Measurements from ENCODE around the gene VAMP2.

Gene VAMP2

DNA sequence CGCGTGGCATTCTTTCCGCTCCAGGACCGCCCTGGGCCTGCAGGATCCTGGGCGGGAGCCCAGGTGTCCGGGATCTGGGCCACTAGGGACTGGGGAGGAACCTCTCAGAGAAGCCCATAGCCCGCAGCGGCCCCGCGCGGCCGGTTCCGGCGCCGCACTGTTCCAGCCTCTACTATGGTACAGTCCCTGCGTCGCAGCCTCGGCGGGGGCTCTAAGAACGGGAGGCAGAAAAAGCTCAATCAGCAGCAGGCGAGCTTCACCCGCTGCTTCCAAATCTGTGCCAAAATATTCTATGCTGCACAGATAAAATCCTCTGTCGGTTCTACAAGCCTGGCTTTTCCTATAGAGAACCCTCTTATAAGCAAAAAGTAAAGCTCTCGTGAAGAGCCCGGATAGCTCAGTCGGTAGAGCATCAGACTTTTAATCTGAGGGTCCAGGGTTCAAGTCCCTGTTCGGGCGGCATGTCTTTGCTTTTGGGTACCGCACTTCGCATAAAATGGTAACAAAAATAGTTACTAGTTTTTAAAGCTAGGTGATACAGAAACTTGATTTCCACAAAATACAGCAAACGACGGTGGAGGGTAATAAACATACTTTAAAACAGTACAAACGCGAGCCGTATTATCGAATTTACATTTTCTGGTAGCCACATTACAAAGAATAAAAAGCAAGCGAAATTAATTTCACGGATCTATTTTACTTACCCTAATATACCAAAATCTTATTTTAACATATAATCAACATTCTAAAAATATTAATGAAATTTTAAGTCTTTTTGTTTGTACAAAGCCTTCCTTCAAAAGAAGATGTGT, 43.8 kb downstream of the VAMP2 start:
- ATAC-seq (ENCODE audit: low read depth) (peak; percentile 37), DNase-seq (ENCODE audit: low spot score) (no peak)
- Histone ChIP-seq H3K36me3 (ENCODE audit: low read depth) (no peaks in the 10 kb centered on the region), H3K27me3 (ENCODE audit: insufficient read depth, poor library complexity, severe bottlenecking) (no peaks in the 10 kb centered on the region), H3K9me3 (ENCODE audit: severe bottlenecking) (no peaks in the 10 kb centered on the region), H3K4me3 (ENCODE audit: severe bottlenecking) (peak overlapping the region; percentile 46), H3K27ac (ENCODE audit: poor library complexity, severe bottlenecking) (peak overlapping the region; percentile 91), H3K4me1 (ENCODE audit: insufficient read depth, poor library complexity, severe bottlenecking) (no peaks in the 10 kb centered on the region)
- TF ChIP-seq, protein P1, sequence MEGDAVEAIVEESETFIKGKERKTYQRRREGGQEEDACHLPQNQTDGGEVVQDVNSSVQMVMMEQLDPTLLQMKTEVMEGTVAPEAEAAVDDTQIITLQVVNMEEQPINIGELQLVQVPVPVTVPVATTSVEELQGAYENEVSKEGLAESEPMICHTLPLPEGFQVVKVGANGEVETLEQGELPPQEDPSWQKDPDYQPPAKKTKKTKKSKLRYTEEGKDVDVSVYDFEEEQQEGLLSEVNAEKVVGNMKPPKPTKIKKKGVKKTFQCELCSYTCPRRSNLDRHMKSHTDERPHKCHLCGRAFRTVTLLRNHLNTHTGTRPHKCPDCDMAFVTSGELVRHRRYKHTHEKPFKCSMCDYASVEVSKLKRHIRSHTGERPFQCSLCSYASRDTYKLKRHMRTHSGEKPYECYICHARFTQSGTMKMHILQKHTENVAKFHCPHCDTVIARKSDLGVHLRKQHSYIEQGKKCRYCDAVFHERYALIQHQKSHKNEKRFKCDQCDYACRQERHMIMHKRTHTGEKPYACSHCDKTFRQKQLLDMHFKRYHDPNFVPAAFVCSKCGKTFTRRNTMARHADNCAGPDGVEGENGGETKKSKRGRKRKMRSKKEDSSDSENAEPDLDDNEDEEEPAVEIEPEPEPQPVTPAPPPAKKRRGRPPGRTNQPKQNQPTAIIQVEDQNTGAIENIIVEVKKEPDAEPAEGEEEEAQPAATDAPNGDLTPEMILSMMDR (IDR thresholded peaks at IDR 0.05; ENCODE audit: poor library complexity, severe bottlenecking), result peak; percentile 92

DNA sequence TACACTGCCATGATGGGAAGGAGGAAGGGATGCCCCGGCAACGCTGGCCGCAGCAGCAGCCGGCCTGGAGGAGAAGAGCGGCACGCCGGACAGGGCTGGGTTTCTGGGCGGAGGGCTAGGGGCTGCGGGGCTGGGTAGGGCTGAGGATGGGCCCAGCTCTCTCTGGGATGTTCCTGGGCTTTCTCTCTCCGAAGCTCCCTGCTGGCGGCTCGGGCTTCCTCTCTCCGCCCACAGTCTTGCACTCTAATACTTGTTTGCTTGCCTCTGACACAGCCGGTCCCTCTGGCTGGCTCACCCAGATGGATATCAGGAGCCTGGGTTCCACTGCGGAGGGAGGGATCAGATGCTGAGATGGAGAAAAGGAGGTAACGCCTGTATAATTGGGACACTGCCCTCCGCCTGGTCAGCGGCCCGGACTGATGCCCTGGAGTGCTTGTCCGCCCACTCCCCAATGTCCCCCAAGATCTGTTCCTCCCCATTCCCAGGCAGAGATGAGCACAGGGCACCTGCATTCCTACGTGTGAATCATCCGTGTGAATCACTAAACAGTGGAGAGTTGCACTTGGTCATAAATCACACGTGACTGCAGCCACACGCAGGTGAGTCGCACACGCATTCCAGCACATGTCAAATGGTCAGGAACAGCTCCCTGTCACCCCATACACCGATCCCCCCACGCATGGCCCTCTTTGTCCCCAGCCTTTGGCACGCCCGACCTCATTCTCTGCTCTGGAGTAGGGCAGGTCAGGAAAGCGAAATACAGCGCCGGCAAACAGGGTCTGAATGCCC, 44.6 kb downstream of the VAMP2 start, which contains the start of gene ALOXE3:
ALOXE3 (minus strand) TSS at position 535 of the 789 bp plus-strand sequence; CDS start at position 11, 524 bp downstream.
- Histone ChIP-seq H3K4me3 (ENCODE audit: severe bottlenecking) (peak within 1 kb of the TSS; percentile 46), H3K27me3 (ENCODE audit: insufficient read depth, poor library complexity, severe bottlenecking) (no peaks in the 10 kb centered on the region), H3K36me3 (ENCODE audit: low read depth) (no peaks in the 10 kb centered on the region), H3K9me3 (ENCODE audit: severe bottlenecking) (no peaks in the 10 kb centered on the region), H3K4me1 (ENCODE audit: insufficient read depth, poor library complexity, severe bottlenecking) (no peaks in the 10 kb centered on the region), H3K27ac (ENCODE audit: poor library complexity, severe bottlenecking) (peak within 1 kb of the TSS; percentile 91)
- TF ChIP-seq, protein P1 (IDR thresholded peaks at IDR 0.05; ENCODE audit: poor library complexity, severe bottlenecking), result no peak
- no peak for DNase-seq (ENCODE audit: low spot score)
- peak; percentile 44 for ATAC-seq (ENCODE audit: low read depth)

DNA sequence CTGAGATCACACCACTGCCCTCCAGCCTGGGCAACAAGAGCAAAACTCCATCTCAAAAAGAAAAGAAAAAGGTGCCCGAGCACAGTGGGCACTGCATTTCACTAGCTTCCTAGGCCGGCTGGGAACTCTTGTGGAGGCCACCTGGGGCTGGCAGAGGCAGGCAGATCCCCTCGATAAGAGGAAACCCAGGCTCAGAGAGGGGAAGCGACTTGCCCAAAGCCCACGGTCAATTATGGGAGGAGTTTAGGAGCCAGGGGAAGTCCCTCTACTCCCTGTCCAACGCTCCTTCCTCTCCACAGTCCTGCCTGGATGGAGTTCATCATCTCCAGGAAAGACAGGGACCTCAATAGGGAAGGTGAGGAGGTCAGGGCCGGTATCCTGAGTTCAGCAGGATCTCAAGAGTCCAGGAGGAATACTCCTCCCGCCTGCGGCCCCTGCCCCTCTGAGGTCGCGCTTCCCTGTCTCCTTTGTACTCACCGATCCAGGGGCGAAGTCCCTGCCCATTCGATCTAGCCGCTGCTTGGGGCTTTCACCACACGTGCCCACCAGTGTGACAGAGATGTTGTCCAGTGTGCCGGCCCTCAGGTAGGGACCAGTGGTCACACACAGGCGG, 45.3 kb downstream of the VAMP2 start:
- peak overlapping the region; percentile 91 for H3K27ac ChIP-seq (ENCODE audit: poor library complexity, severe bottlenecking)
- ATAC-seq (ENCODE audit: low read depth) (no peak), DNase-seq (ENCODE audit: low spot score) (no peak)
- no peaks in the 10 kb centered on the region for H3K27me3 ChIP-seq (ENCODE audit: insufficient read depth, poor library complexity, severe bottlenecking)
- H3K36me3 ChIP-seq (ENCODE audit: low read depth), result no peaks in the 10 kb centered on the region
- no peaks in the 10 kb centered on the region for H3K4me1 ChIP-seq (ENCODE audit: insufficient read depth, poor library complexity, severe bottlenecking)
- H3K9me3 ChIP-seq (ENCODE audit: severe bottlenecking), result no peaks in the 10 kb centered on the region
- TF ChIP-seq, protein P1 (IDR thresholded peaks at IDR 0.05; ENCODE audit: poor library complexity, severe bottlenecking), result no peak
- peak overlapping the region; percentile 46 for H3K4me3 ChIP-seq (ENCODE audit: severe bottlenecking)

DNA sequence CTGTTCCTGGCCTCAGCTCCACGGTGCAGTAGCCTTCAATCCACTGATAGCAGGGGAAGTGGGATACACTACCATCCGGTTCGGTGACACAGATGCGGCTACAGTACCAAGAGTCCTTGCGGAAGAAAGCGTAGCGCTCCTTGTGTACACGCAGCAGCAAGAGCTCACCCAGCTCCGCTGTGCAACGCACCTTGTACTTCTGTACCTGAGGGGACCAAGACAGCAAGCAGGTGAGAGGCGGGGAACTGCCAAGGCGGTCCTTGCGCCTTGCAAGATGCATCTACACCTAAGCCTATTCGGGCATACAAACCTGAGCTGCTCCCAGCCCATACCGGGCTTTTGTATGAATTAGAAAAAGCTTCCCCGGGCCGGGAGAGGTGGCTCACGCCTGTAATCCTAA, 46.0 kb downstream of the VAMP2 start:
- TF ChIP-seq, protein P1 (IDR thresholded peaks at IDR 0.05; ENCODE audit: poor library complexity, severe bottlenecking), result no peak
- H3K36me3 ChIP-seq (ENCODE audit: low read depth), result no peaks in the 10 kb centered on the region
- no peaks in the 10 kb centered on the region for H3K4me1 ChIP-seq (ENCODE audit: insufficient read depth, poor library complexity, severe bottlenecking)
- H3K9me3 ChIP-seq (ENCODE audit: severe bottlenecking), result no peaks in the 10 kb centered on the region
- no peak for DNase-seq (ENCODE audit: low spot score)
- no peak overlapping the region for H3K4me3 ChIP-seq (ENCODE audit: severe bottlenecking)
- H3K27me3 ChIP-seq (ENCODE audit: insufficient read depth, poor library complexity, severe bottlenecking), result no peaks in the 10 kb centered on the region
- ATAC-seq (ENCODE audit: low read depth), result no peak
- no peak overlapping the region for H3K27ac ChIP-seq (ENCODE audit: poor library complexity, severe bottlenecking)
